Activated naive CD8-positive, alpha-beta T cell treated with anti-CD3 and anti-CD28 coated beads, Interleukin-2, amount 10 ng/mL, durations not matched to agents 7 days and 5 days (primary cell): Measurements from ENCODE around the gene HGS. TPM values are rescaled to one million over a fixed set of nuclear protein-coding genes. Genes with fewer than 3 reads are reported as not detected.
A peak's percentile ranks its signal among the peaks of the same experiment; 100 is the strongest.

Experiments
- ATAC-seq: fragments of 150-1000 bp; cut with Tn5 transposase; one replicate; pipeline ENCODE4 v1.10.0; 2021; ENCODE audit warnings: low read depth, moderate library complexity
- POLR2A ChIA-PET: fragments of 350-600 bp; sonication (Branson Sonifier 250); formaldehyde crosslinking; loops from one replicate; lab custom pipeline; 2021; ENCODE audit warnings: antibody characterized with exemption; lab: Charles Lee
- DNase-seq: peaks from one replicate; pipeline ENCODE4 v3.0.0; 2021
- H3K27ac Mint-ChIP-seq: one replicate; pipeline ENCODE4 v1.8.0; 2022; ENCODE audit warnings: mild to moderate bottlenecking, mixed read lengths
- H3K27me3 Mint-ChIP-seq: one replicate; pipeline ENCODE4 v1.8.0; 2022; ENCODE audit warnings: mild to moderate bottlenecking, moderate library complexity, mixed read lengths
- H3K36me3 Mint-ChIP-seq: one replicate; pipeline ENCODE4 v1.8.0; 2021; ENCODE audit warnings: mild to moderate bottlenecking, mixed read lengths
- H3K4me1 Mint-ChIP-seq: one replicate; pipeline ENCODE4 v1.8.0; 2021; ENCODE audit warnings: mixed read lengths
- H3K4me3 Mint-ChIP-seq: one replicate; pipeline ENCODE4 v1.8.0; 2022; ENCODE audit warnings: mild to moderate bottlenecking, moderate library complexity, mixed read lengths
- H3K9me3 Mint-ChIP-seq: one replicate; pipeline ENCODE4 v1.8.0; 2021; ENCODE audit warnings: mixed read lengths
- total RNA-seq, 2 experiments: library from RNA; stranded (reverse); gene quantifications; one replicate each; pipeline ENCODE4 v1.2.3, GENCODE V29; 2021

The HGS gene
- 100 to 1,000 TPM; 152 to 164 TPM for total RNA-seq

- Mint-ChIP-seq H3K9me3 (no peaks in the 10 kb centered on the region), H3K4me1 (peaks cover 24% of the 10 kb centered on the region), H3K27ac (peak within 1 kb of the TSS; percentile 90), H3K27me3 (no peaks in the 10 kb centered on the region), H3K4me3 (peak within 1 kb of the TSS; percentile 98), H3K36me3 (peaks cover 12% of the 10 kb centered on the region)
- POLR2A ChIA-PET, result interaction anchor here (0.6 to 4.5 kb wide), 24 partner anchors 9 to 1395 kb away, joined by 3 to 69 read pairs (median 5); partner anchors contain the start of genes ACTG1, ARHGDIA, CCDC137 and FASN
- ATAC-seq (peak; percentile 98), DNase-seq (peak; percentile 98)
These were observed at the start of gene HGS, which contains the start of gene ARL16 for GRCh38 chr17:81683584-81684441. Gene HGS, plus strand, starts transcription at chr17:81684011. Its CDS starts 56 bp downstream, at chr17:81684067. Gene ARL16, minus strand, starts transcription at chr17:81683797. Its CDS starts 44 bp downstream, at chr17:81683753.

- no peak for ATAC-seq
- peak overlapping the region; percentile 90 for H3K4me3 Mint-ChIP-seq
- peaks cover 14% of the 10 kb centered on the region for H3K4me1 Mint-ChIP-seq
- POLR2A ChIA-PET, result interaction anchor here (1.4 to 1.7 kb wide), 2 partner anchors 30 to 48 kb away, joined by 7 to 12 read pairs; partner anchors contain the start of genes ARL16 and HGS
- H3K36me3 Mint-ChIP-seq, result peaks cover 5% of the 10 kb centered on the region
- no peak for DNase-seq
- H3K27ac Mint-ChIP-seq, result peak overlapping the region; percentile 68
- no peaks in the 10 kb centered on the region for H3K27me3 Mint-ChIP-seq
- H3K9me3 Mint-ChIP-seq, result no peaks in the 10 kb centered on the region
These were observed 48.4 kb upstream of the HGS start for GRCh38 chr17:81635431-81635830.

GRCh38 chr17:81635973-81636504, 47.8 kb upstream of the HGS start:
- Mint-ChIP-seq H3K9me3 (no peaks in the 10 kb centered on the region), H3K36me3 (peaks cover 5% of the 10 kb centered on the region), H3K27ac (peak overlapping the region; percentile 68), H3K27me3 (no peaks in the 10 kb centered on the region), H3K4me1 (peaks cover 14% of the 10 kb centered on the region), H3K4me3 (peak overlapping the region; percentile 90)
- DNase-seq (no peak), ATAC-seq (peak; percentile 4)
- POLR2A ChIA-PET, result interaction anchor here (1.4 to 1.7 kb wide), 4 partner anchors 27 to 47 kb away, joined by 4 to 12 read pairs (median 6); partner anchors contain the start of genes ARL16, CCDC137, HGS and OXLD1

- peak within 1 kb of the TSS; percentile 68 for H3K27ac Mint-ChIP-seq
- POLR2A ChIA-PET, result interaction anchor here (0.6 to 1.7 kb wide), 6 partner anchors 16 to 46 kb away, joined by 3 to 12 read pairs (median 5); partner anchors contain the start of genes ARL16, CCDC137, HGS and OXLD1
- ATAC-seq (peak; percentile 93), DNase-seq (peak; percentile 93)
- H3K36me3 Mint-ChIP-seq, result peaks cover 3% of the 10 kb centered on the region
- no peaks in the 10 kb centered on the region for H3K9me3 Mint-ChIP-seq
- no peaks in the 10 kb centered on the region for H3K27me3 Mint-ChIP-seq
- H3K4me1 Mint-ChIP-seq, result peaks cover 14% of the 10 kb centered on the region
- peak within 1 kb of the TSS; percentile 90 for H3K4me3 Mint-ChIP-seq
These were observed 47.1 kb upstream of the HGS start, which contains the start of the genes NPLOC4 and TSPAN10 for GRCh38 chr17:81636505-81637288. Gene NPLOC4, minus strand, starts transcription at chr17:81637112. Its CDS starts 182 bp downstream, at chr17:81636930. Gene TSPAN10, plus strand, starts transcription at chr17:81637196. Its CDS starts 5,217 bp downstream, at chr17:81642413.

GRCh38 chr17:81638683-81639082, 45.1 kb upstream of the HGS start:
- H3K4me1 Mint-ChIP-seq, result peaks cover 11% of the 10 kb centered on the region
- peak overlapping the region; percentile 20 for H3K4me3 Mint-ChIP-seq
- no peak for DNase-seq
- no peak for ATAC-seq
- H3K27ac Mint-ChIP-seq, result no peak overlapping the region
- no peaks in the 10 kb centered on the region for H3K27me3 Mint-ChIP-seq
- H3K9me3 Mint-ChIP-seq, result no peaks in the 10 kb centered on the region
- no peaks in the 10 kb centered on the region for H3K36me3 Mint-ChIP-seq
- POLR2A ChIA-PET, result interaction anchor here (1.0 to 1.1 kb wide), 2 partner anchors 16 to 27 kb away, joined by 3 to 5 read pairs; no protein-coding TSS in a partner anchor

GRCh38 chr17:81640011-81640410, 43.8 kb upstream of the HGS start:
- POLR2A ChIA-PET, result no interaction called here
- H3K4me1 Mint-ChIP-seq, result peaks cover 8% of the 10 kb centered on the region
- H3K27ac Mint-ChIP-seq, result no peak overlapping the region
- H3K9me3 Mint-ChIP-seq, result no peaks in the 10 kb centered on the region
- H3K4me3 Mint-ChIP-seq, result no peak overlapping the region
- no peaks in the 10 kb centered on the region for H3K27me3 Mint-ChIP-seq
- ATAC-seq (no peak), DNase-seq (no peak)
- H3K36me3 Mint-ChIP-seq, result no peaks in the 10 kb centered on the region

GRCh38 chr17:81641825-81642489, 41.9 kb upstream of the HGS start:
- ATAC-seq (no peak), DNase-seq (no peak)
- Mint-ChIP-seq H3K4me3 (no peak overlapping the region), H3K27ac (no peak overlapping the region), H3K4me1 (peaks cover 1% of the 10 kb centered on the region), H3K9me3 (no peaks in the 10 kb centered on the region), H3K27me3 (peaks cover 6% of the 10 kb centered on the region), H3K36me3 (no peaks in the 10 kb centered on the region)
- POLR2A ChIA-PET, result no interaction called here

- H3K4me1 Mint-ChIP-seq, result no peaks in the 10 kb centered on the region
- H3K27ac Mint-ChIP-seq, result no peak overlapping the region
- H3K36me3 Mint-ChIP-seq, result no peaks in the 10 kb centered on the region
- peaks cover 25% of the 10 kb centered on the region for H3K27me3 Mint-ChIP-seq
- POLR2A ChIA-PET, result interaction anchor here (0.7 kb wide), 1 partner anchor 39 kb away, joined by 6 read pairs; the partner anchor contains the start of gene ARL16
- H3K4me3 Mint-ChIP-seq, result no peak overlapping the region
- DNase-seq (no peak), ATAC-seq (no peak)
- no peaks in the 10 kb centered on the region for H3K9me3 Mint-ChIP-seq
These were observed 39.3 kb upstream of the HGS start for GRCh38 chr17:81644496-81644895.

GRCh38 chr17:81644976-81645952, 38.5 kb upstream of the HGS start:
- peaks cover 25% of the 10 kb centered on the region for H3K27me3 Mint-ChIP-seq
- peaks cover 1% of the 10 kb centered on the region for H3K9me3 Mint-ChIP-seq
- no peaks in the 10 kb centered on the region for H3K4me1 Mint-ChIP-seq
- no peak overlapping the region for H3K27ac Mint-ChIP-seq
- DNase-seq (no peak), ATAC-seq (no peak)
- H3K36me3 Mint-ChIP-seq, result no peaks in the 10 kb centered on the region
- POLR2A ChIA-PET, result no interaction called here
- no peak overlapping the region for H3K4me3 Mint-ChIP-seq

GRCh38 chr17:81646869-81647600, 36.8 kb upstream of the HGS start:
- Mint-ChIP-seq H3K36me3 (peaks cover 3% of the 10 kb centered on the region), H3K4me3 (no peak overlapping the region), H3K4me1 (peaks cover 3% of the 10 kb centered on the region), H3K27ac (no peak overlapping the region), H3K27me3 (peaks cover 25% of the 10 kb centered on the region), H3K9me3 (peaks cover 1% of the 10 kb centered on the region)
- DNase-seq (no peak), ATAC-seq (no peak)
- POLR2A ChIA-PET, result interaction anchor here (0.6 to 0.7 kb wide), 2 partner anchors 18 to 20 kb away, joined by 3 to 5 read pairs; no protein-coding TSS in a partner anchor

GRCh38 chr17:81647640-81648012, 36.2 kb upstream of the HGS start:
- H3K4me1 Mint-ChIP-seq, result peaks cover 3% of the 10 kb centered on the region
- peaks cover 3% of the 10 kb centered on the region for H3K36me3 Mint-ChIP-seq
- no peak overlapping the region for H3K27ac Mint-ChIP-seq
- POLR2A ChIA-PET, result interaction anchor here (0.6 to 0.7 kb wide), 2 partner anchors 18 to 20 kb away, joined by 3 to 5 read pairs; no protein-coding TSS in a partner anchor
- no peak overlapping the region for H3K4me3 Mint-ChIP-seq
- H3K27me3 Mint-ChIP-seq, result peaks cover 25% of the 10 kb centered on the region
- no peak for ATAC-seq
- peaks cover 1% of the 10 kb centered on the region for H3K9me3 Mint-ChIP-seq
- DNase-seq, result no peak
